Mesodermal cell (in vitro differentiated cells): ENCODE data around the gene FBXO7.

ENCODE experiments used
- H3K27ac ChIP-seq: 2 replicates; pipeline ENCODE4 v1.7.0; 2013; ENCODE audit warnings: mild to moderate bottlenecking, low read depth, low read length, moderate library complexity; ENCODE audit not compliant: severe bottlenecking
- H3K36me3 ChIP-seq: 2 replicates; pipeline ENCODE4 v1.7.1; 2013; ENCODE audit warnings: mild to moderate bottlenecking, low read length, moderate library complexity; ENCODE audit not compliant: control insufficient read depth, insufficient read depth
- H3K4me1 ChIP-seq: one replicate; pipeline ENCODE4 v1.7.1; 2013; ENCODE audit warnings: mild to moderate bottlenecking, low read length; ENCODE audit not compliant: insufficient read depth, control insufficient read depth, poor library complexity, severe bottlenecking
- H3K4me3 ChIP-seq: 2 replicates; pipeline ENCODE4 v1.7.0; 2013; ENCODE audit warnings: low read length, control low read depth, mild to moderate bottlenecking; ENCODE audit not compliant: insufficient read depth, poor library complexity, severe bottlenecking; ENCODE audit errors: extremely low read depth
- H3K9me3 ChIP-seq: 2 replicates; pipeline ENCODE4 v1.7.1; 2013; ENCODE audit warnings: mild to moderate bottlenecking, low read length, moderate library complexity; ENCODE audit not compliant: control insufficient read depth
- WGBS, 2 experiments: methylation state at CpG; one replicate each; pipeline ENCODE4 v1.1.5; 2013; ENCODE audit warnings: missing lambda C conversion rate in 2 of 2; ENCODE audit not compliant: insufficient coverage in 2 of 2; 5-methylcytosine and 5-hydroxymethylcytosine counted together

Gene FBXO7

DNA sequence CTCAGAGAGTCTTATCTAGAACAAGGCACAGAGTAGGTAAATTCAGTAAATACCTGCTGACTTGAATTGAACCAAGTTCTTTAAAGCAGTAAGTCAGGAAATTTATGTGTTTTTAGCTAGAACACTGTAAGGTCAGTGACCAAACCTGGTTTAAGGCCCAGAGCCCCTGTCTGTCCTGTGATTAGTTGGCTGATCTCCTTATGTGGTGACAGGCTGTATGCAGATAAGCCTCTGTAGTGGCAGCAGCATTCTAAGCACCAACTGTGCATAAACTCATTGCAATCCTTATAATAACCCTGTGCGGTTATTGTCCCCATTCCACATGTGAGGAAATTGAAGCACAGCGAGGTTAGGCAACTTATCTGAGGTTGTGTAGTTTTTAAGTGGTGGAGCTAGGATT is 40.5 kb downstream of the FBXO7 start:
- Histone ChIP-seq H3K36me3 (no peaks in the 10 kb centered on the region), H3K4me3 (no peak overlapping the region), H3K9me3 (no peaks in the 10 kb centered on the region), H3K4me1 (no peaks in the 10 kb centered on the region), H3K27ac (no peak overlapping the region)
- 100% methylated on average over 1 of the region's 2 CpGs; no CpG with 5 or more reads in 1 of the 2 experiments for WGBS, 2 experiments

DNA sequence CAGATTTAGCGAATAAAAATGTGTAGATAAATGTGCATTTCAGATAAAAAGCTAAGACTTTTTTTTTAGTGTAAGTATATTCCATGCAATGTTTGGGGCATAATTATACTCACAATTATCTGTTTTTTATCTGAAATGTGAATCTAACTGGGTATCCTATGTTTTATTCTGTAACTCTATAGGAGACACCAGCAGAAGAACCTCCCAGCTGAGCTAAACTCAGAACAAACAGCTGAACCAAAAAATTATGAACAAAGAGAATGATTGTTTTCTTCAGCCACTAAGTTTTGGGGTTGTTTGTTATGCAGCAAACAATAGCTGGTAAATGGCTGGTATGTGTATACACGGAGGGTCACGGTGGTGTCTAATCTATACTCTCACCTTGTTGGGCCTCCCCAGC is 42.9 kb downstream of the FBXO7 start:
- no peaks in the 10 kb centered on the region for H3K9me3 ChIP-seq
- no peak overlapping the region for H3K27ac ChIP-seq
- no peaks in the 10 kb centered on the region for H3K36me3 ChIP-seq
- H3K4me3 ChIP-seq: no peak overlapping the region
- 83 to 100% methylated on average over 2 of the region's 3 CpGs for WGBS, 2 experiments
- H3K4me1 ChIP-seq: no peaks in the 10 kb centered on the region

DNA sequence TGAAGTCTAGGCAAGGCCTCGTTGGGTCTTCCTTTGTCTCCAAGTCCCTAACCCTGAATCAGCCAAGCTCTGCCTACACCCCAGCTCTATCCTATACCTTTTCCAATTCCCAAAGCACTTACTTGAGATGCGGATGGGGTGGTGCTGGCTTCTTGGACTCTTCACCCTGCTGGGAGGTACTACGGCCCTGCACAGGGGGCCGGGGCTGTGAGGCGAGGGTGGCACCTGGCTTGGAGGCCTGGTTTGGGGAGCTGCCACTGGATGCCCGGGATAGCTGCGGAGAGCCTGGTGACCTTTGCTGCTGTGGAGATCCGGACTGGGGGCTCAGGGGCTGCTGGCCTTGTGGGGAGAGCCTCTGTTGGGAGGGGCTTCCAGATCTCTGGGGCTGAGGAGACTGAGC is 43.3 kb downstream of the FBXO7 start:
- WGBS, 2 experiments: 90 to 93% methylated on average over 5 to 8 of the region's 8 CpGs
- H3K4me1 ChIP-seq: no peaks in the 10 kb centered on the region
- H3K27ac ChIP-seq: no peak overlapping the region
- no peak overlapping the region for H3K4me3 ChIP-seq
- H3K9me3 ChIP-seq: no peaks in the 10 kb centered on the region
- H3K36me3 ChIP-seq: no peaks in the 10 kb centered on the region

DNA sequence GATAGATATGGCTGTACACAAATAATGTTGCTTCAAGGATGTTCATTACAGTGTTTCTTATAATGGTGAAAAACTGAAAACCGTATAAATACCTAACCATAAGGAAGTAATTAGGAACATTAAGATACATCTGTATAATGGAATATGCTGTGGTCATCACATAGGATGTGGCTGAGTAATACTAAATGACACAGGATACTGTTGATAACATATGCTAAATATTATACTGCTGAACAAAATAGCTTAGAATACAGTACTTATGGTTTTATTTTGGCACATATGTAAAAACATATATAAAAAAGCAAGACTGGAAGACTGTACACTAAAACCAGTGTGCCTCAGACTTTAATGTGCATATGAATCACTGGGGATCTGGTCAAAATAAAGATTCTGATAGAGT is 43.8 kb downstream of the FBXO7 start:
- H3K36me3 ChIP-seq: no peaks in the 10 kb centered on the region
- no CpG with 5 or more reads among the region's 1 CpG for WGBS, 2 experiments

DNA sequence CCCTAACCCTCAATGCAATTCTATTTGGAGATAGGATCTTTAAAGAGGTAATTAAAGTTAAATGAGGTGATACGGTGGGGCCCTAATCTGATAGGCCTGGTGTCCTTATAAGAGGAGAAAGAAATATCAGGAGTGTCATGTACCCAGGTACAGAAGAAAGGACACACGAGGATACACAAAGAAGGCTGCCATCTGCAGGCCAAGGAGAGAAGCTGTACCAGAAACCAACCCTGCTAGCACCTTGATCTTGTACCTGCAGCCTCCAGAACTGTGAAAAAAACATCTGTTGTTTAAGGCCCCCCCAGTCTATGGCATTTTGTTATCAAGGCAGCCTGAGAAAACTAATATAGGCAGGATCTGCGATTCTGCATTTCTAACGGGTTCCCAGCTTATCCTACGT is 44.2 kb downstream of the FBXO7 start:
- 61 to 80% methylated on average over 2 of the region's 5 CpGs for WGBS, 2 experiments
- H3K4me3 ChIP-seq: no peak overlapping the region
- H3K27ac ChIP-seq: no peak overlapping the region
- H3K36me3 ChIP-seq: no peaks in the 10 kb centered on the region
- H3K4me1 ChIP-seq: no peaks in the 10 kb centered on the region
- no peaks in the 10 kb centered on the region for H3K9me3 ChIP-seq

More for the DNA sequence above, 43.8 kb downstream of the FBXO7 start:
- H3K27ac ChIP-seq: no peak overlapping the region
- no peaks in the 10 kb centered on the region for H3K4me1 ChIP-seq
- H3K9me3 ChIP-seq: no peaks in the 10 kb centered on the region
- no peak overlapping the region for H3K4me3 ChIP-seq

DNA sequence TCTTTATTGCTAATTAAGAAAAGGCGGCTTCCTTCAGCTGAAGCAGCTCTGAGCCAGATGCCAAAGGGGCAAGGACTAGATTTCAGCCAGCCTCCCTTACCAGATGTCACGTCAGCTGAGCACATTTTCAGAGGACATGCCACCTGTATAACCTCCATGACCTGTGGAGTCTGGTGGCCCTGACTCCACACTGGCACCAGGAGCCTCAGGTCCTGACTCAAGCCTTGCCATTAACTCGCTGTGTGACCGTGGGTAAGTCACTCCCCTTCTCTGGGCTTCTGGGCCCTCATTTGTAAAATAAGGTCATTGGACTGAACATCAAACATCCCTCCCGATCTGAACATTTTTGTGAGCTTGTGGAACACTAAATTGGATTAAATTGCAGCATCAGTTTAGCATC is 46.0 kb downstream of the FBXO7 start:
- Histone ChIP-seq H3K4me3 (no peak overlapping the region), H3K4me1 (no peaks in the 10 kb centered on the region), H3K36me3 (no peaks in the 10 kb centered on the region), H3K27ac (no peak overlapping the region), H3K9me3 (no peaks in the 10 kb centered on the region)
- 87 to 100% methylated on average over 2 to 3 of the region's 5 CpGs for WGBS, 2 experiments

DNA sequence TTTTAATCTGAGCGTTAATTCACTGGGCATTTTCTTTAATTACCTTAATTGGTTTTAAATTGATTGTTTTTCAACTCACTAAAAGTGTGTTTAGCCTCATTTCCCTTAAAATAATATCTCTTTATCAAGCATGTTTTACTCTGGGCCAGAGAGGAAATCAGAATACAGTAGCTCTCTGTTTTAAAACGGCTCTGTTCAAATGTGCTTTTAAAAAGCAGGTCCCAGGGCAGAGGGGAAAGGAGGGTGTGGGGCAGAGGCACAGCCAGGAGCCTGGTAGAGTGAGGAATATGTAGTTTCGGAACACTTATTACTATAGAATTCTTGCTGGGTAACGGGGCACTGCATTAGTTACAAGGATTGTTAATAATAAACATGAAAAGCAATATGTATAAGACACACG is 47.6 kb downstream of the FBXO7 start:
- no peak overlapping the region for H3K27ac ChIP-seq
- WGBS, 2 experiments: 67 to 80% methylated on average over 1 of the region's 5 CpGs

DNA sequence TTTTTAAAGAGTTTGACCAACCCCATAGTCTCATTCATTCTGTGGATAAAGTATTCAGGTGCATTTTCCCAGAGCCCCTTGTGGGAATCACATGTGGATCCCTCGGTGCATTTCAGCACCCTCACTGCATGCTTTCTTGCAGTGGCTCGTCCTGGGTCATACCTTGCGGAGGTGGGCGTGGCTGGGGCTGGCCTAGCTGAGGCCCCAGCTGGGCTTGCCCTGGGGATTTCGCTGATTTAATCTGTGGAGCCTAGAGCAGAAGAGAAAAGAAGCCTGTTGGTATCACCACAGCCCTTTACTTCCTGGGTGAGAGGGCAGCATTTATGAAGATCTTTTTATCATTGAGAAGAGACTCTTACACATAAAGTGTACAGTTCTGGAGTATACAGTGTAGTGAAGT is 53.1 kb downstream of the FBXO7 start:
- WGBS, 2 experiments: 63 to 70% methylated on average over 4 to 5 of the region's 5 CpGs
- H3K27ac ChIP-seq: no peak overlapping the region
- H3K9me3 ChIP-seq: no peaks in the 10 kb centered on the region
- peaks cover 21% of the 10 kb centered on the region for H3K4me1 ChIP-seq
- no peaks in the 10 kb centered on the region for H3K36me3 ChIP-seq
- H3K4me3 ChIP-seq: no peak overlapping the region

More for the DNA sequence above, 47.6 kb downstream of the FBXO7 start:
- Histone ChIP-seq H3K36me3 (no peaks in the 10 kb centered on the region), H3K9me3 (no peaks in the 10 kb centered on the region), H3K4me3 (no peak overlapping the region), H3K4me1 (no peaks in the 10 kb centered on the region)

DNA sequence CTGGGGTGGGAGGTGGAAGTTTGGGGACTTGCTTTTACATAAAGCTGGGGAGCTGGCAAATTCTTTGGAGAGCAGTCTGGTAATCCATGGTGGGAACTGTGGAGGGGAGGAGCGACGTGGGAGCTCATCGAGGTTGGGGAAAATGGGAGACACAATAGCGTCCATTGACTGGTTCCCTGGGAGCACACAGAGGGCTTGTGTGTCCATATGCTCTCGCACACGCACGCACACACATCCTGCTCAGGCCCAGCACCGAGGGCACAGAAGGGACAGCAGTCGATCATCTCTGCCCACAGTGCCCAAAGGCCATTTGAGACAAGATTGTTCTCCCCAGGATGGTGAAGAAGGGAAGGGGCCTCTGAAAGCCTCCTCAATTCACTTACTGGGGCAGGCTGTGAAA is 53.7 kb downstream of the FBXO7 start:
- Histone ChIP-seq H3K9me3 (no peaks in the 10 kb centered on the region), H3K4me1 (peaks cover 21% of the 10 kb centered on the region), H3K27ac (no peak overlapping the region), H3K36me3 (no peaks in the 10 kb centered on the region), H3K4me3 (no peak overlapping the region)
- WGBS, 2 experiments: 94 to 95% methylated on average over 9 of the region's 9 CpGs

DNA sequence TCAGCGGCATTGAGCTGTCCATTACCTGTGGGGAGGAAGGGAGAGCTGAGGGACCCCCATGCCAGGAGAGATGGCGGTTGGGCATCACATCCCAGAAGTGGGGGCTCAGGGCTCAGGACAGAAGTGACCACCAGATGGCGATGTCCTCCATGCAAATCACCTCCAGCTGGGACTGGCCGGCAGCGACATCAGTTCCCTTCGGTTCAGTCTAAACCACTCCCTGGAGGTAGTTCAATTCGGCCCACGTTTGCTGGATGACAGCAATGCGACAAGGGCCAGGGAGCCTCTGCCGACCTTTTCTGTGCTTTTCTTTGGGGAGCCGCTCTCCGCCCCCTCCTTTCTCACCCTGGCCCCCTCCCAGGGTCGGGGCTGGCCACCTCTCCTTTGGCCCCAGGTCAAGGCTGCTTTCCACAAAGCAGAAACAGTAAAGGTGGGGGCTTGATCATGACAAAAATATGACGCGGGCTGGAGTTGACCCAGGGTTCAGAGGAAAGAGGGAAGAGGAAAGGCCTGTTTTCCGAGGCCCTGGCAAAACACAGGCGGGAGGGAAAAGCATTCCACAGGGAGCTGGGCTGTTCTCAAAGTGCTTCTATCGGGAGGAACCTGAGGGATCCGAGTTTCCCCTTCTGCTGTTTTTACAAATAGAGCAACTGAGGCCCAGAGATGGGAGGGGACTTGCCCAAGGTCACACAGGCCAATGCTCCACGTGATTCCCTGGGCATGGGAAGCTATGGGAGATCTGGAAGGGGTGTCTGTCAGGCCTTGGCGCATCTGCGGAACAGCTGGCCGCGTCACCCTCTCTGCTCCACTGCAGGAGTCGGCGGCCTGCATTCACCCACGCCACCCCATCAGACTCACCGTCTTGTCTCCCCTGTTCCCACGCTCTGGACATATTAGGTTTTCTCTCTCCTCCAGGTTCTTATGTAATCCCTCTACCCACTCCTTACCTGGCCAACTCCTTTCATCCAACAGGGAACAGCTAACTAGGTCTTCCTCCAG is 54.7 kb downstream of the FBXO7 start:
- WGBS, 2 experiments: 60 to 66% methylated on average over 23 to 28 of the region's 29 CpGs
- H3K4me1 ChIP-seq: peaks cover 21% of the 10 kb centered on the region

DNA sequence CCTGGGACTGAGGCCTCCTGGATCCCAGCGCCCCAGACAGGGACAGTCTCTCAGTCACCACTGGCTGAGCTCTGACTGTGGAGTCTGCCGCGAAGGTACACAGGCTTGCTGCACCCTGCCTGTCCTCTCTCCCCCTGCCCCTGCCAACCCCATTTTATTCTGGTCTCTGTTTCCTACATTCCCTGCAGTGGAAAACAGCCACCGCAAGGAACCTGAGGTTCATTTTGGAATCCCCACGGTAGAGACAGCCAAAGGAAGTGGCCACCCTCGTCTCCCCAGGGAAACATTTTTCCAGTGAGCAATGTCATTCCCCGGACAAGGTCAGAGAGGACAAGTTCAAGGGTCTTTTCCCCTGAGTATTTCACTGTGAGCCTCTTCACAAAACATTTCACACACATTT is 56.6 kb downstream of the FBXO7 start:
- Histone ChIP-seq H3K9me3 (no peaks in the 10 kb centered on the region), H3K27ac (no peak overlapping the region), H3K4me1 (peaks cover 26% of the 10 kb centered on the region), H3K4me3 (no peak overlapping the region), H3K36me3 (no peaks in the 10 kb centered on the region)
- WGBS, 2 experiments: 88 to 90% methylated on average over 5 to 7 of the region's 7 CpGs

More for the DNA sequence above, 54.7 kb downstream of the FBXO7 start:
- Histone ChIP-seq H3K4me3 (no peak overlapping the region), H3K27ac (no peak overlapping the region), H3K36me3 (no peaks in the 10 kb centered on the region), H3K9me3 (no peaks in the 10 kb centered on the region)
